Mesothelial cell of epicardium (in vitro differentiated cells): ENCODE results near the gene ATP2C2. TPM values are rescaled to one million over a fixed set of nuclear protein-coding genes. Genes with fewer than 3 reads are reported as not detected.

Experiments
- DNase-seq, 2 experiments: peaks; one replicate each; pipeline ENCODE4 v3.0.0; 2021; ENCODE audit warnings: low spot score in 2 of 2; ENCODE audit not compliant: unreplicated experiment in 2 of 2
- H3K27ac Mint-ChIP-seq: 2 replicates; pipeline ENCODE4 v1.8.0; 2021; ENCODE audit warnings: mixed read lengths
- H3K27me3 Mint-ChIP-seq: 2 replicates; pipeline ENCODE4 v1.8.0; 2021; ENCODE audit warnings: low read depth, mixed read lengths
- H3K36me3 Mint-ChIP-seq: 2 replicates; pipeline ENCODE4 v1.8.0; 2021; ENCODE audit warnings: mixed read lengths
- H3K4me1 Mint-ChIP-seq: 2 replicates; pipeline ENCODE4 v1.8.0; 2021; ENCODE audit warnings: mixed read lengths
- H3K4me3 Mint-ChIP-seq: 2 replicates; pipeline ENCODE4 v1.8.0; 2021; ENCODE audit warnings: mild to moderate bottlenecking, moderate library complexity, mixed read lengths
- H3K9me3 Mint-ChIP-seq: 2 replicates; pipeline ENCODE4 v1.8.0; 2021; ENCODE audit warnings: mixed read lengths
- total RNA-seq: library from RNA; stranded (reverse); gene quantifications from 3 replicates; pipeline ENCODE4 v1.2.1, GENCODE V29; 2021
- TF ChIP-seq, protein P1 (sequence below): fragments of 200-600 bp; sonication (generic); IDR thresholded peaks from one replicate; pipeline ENCODE4 v1.5.0; 2021; ENCODE audit warnings: antibody characterized with exemption; ENCODE audit not compliant: unreplicated experiment

ATP2C2 gene
- total RNA-seq, 1 donor from 2014 or later: 47.7 TPM

- TF ChIP-seq, protein P1, sequence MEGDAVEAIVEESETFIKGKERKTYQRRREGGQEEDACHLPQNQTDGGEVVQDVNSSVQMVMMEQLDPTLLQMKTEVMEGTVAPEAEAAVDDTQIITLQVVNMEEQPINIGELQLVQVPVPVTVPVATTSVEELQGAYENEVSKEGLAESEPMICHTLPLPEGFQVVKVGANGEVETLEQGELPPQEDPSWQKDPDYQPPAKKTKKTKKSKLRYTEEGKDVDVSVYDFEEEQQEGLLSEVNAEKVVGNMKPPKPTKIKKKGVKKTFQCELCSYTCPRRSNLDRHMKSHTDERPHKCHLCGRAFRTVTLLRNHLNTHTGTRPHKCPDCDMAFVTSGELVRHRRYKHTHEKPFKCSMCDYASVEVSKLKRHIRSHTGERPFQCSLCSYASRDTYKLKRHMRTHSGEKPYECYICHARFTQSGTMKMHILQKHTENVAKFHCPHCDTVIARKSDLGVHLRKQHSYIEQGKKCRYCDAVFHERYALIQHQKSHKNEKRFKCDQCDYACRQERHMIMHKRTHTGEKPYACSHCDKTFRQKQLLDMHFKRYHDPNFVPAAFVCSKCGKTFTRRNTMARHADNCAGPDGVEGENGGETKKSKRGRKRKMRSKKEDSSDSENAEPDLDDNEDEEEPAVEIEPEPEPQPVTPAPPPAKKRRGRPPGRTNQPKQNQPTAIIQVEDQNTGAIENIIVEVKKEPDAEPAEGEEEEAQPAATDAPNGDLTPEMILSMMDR: no peak
- Mint-ChIP-seq H3K4me1 (peaks cover 27% of the 10 kb centered on the region), H3K36me3 (peaks cover 26% of the 10 kb centered on the region), H3K27me3 (no peaks in the 10 kb centered on the region), H3K27ac (no peak overlapping the region), H3K9me3 (no peaks in the 10 kb centered on the region), H3K4me3 (no peak overlapping the region)
- DNase-seq: no peak
These were observed 132.9 kb downstream of the ATP2C2 start for GRCh38 chr16:84501077-84501735.

GRCh38 chr16:84502075-84502474 lies 133.7 kb downstream of the ATP2C2 start:
- no peaks in the 10 kb centered on the region for H3K9me3 Mint-ChIP-seq

DNA sequence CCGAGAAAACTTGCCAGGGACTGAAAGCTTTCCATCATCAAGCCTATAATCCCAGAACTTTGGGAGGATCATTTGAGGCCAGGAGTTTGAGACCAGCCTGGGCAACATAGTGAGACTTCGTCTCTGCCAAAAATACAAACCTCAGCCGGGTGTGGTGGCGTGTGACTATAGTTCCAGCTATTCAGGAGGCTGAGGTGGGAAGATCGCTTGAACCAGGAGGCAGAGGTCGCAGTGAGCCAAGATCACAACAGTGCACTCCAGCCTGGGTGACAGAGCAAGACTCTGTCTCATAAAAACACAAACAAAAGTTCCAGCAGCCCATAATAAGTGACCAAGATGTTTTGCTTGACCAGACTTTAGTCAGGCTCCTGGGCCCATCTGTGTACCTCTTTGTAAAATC lies 134.2 kb downstream of the ATP2C2 start:
- TF ChIP-seq, protein P1: no peak

More at GRCh38 chr16:84502075-84502474, 133.7 kb downstream of the ATP2C2 start:
- no peak overlapping the region for H3K27ac Mint-ChIP-seq
- H3K27me3 Mint-ChIP-seq: no peaks in the 10 kb centered on the region
- TF ChIP-seq, protein P1: no peak
- H3K4me3 Mint-ChIP-seq: no peak overlapping the region
- no peak for DNase-seq
- H3K4me1 Mint-ChIP-seq: peaks cover 27% of the 10 kb centered on the region
- peaks cover 18% of the 10 kb centered on the region for H3K36me3 Mint-ChIP-seq

DNA sequence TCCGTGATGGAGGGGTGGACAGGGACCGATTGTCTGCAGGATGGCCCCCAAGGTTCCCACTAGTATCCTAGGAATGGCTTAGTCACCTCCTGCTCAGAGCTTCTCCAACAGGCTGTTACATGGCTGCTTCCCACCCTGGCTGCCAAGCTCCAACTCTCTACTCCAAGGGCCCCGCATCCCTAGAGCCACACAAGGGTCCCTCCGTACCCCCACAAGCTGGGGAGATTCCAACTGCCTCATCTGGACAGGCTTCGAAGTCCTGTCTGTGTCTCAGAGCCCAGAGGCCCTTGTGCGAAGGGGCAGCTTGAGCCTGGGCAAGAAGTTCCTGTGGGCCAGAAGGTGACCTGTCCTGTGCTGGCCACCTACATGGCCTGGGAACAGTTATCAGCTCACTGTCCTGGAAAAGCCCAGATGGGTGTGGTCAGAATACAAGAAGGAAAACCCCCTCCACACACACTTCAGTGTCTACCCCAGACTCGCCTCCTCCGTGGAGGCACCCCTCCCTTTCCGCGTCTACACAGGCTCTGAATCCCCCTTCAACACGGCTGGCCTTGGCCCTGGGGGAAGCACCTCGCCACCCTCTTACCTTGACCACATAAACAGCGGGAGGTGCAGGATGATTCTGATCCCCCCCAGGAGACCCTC lies 135.5 kb downstream of the ATP2C2 start:
- Mint-ChIP-seq H3K27me3 (no peaks in the 10 kb centered on the region), H3K27ac (peak overlapping the region; percentile 72), H3K9me3 (no peaks in the 10 kb centered on the region), H3K4me3 (peak overlapping the region; percentile 92), H3K36me3 (peaks cover 7% of the 10 kb centered on the region), H3K4me1 (peaks cover 30% of the 10 kb centered on the region)
- DNase-seq: no peak
- TF ChIP-seq, protein P1: no peak

More for the DNA sequence above, 134.2 kb downstream of the ATP2C2 start:
- no peak for DNase-seq
- Mint-ChIP-seq H3K27ac (no peak overlapping the region), H3K9me3 (no peaks in the 10 kb centered on the region), H3K4me3 (peak overlapping the region; percentile 31), H3K36me3 (peaks cover 13% of the 10 kb centered on the region), H3K4me1 (peaks cover 27% of the 10 kb centered on the region), H3K27me3 (no peaks in the 10 kb centered on the region)

- H3K27me3 Mint-ChIP-seq: peaks cover 2% of the 10 kb centered on the region
- peak; percentile 99 for DNase-seq
- peaks cover 5% of the 10 kb centered on the region for H3K36me3 Mint-ChIP-seq
- TF ChIP-seq, protein P1: no peak
- H3K4me3 Mint-ChIP-seq: peak within 1 kb of the TSS; percentile 92
- peaks cover 30% of the 10 kb centered on the region for H3K4me1 Mint-ChIP-seq
- H3K9me3 Mint-ChIP-seq: no peaks in the 10 kb centered on the region
- peak within 1 kb of the TSS; percentile 88 for H3K27ac Mint-ChIP-seq
These were observed 136.3 kb downstream of the ATP2C2 start, which contains the start of gene MEAK7 for GRCh38 chr16:84504420-84505248. Gene MEAK7 (minus strand): TSS chr16:84504659. CDS start chr16:84498086, 6,573 bp downstream.
